C4-2B (cell line): ENCODE results near the gene CALM3.
"Not testable (repeated sequence)": the region's sequence is repeated elsewhere in the genome, so short reads cannot be mapped to it uniquely, and the experiment has no call there.

ENCODE experiments used
- H3K27ac ChIP-seq: fragments of 450-650 bp; 2 replicates; pipeline ENCODE4 v1.5.1; 2017
- CTCF ChIP-seq: fragments of 450-650 bp; conservative IDR thresholded peaks from 2 replicates; pipeline ENCODE4 v1.5.1; 2017; ENCODE audit warnings: mild to moderate bottlenecking
- ZFX ChIP-seq: fragments of 450-650 bp; IDR thresholded peaks from 2 replicates; pipeline ENCODE4 v1.6.1; 2017

Gene CALM3

DNA sequence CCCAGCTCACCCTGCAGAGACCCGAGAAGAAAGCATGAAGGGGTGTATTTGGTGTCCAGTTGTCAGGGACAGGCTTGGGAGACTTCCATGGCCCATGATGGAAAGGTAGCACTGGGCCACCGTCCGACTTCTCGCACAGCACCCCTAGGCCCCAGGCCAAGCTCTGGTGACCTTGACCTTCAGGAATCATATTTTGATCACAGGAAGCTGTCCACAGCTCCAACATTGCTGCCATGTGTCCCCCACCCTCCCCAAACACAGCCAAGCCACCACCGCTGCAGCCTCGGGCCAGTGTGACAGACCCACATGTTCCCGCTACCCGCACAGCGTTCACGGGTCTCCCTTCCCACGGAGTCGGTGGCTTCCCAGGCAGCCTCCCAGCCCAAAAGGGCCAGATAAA, 24.6 kb downstream of the CALM3 start:
- TF ChIP-seq CTCF (no peak), ZFX (no peak)
- H3K27ac ChIP-seq, result no peak overlapping the region

DNA sequence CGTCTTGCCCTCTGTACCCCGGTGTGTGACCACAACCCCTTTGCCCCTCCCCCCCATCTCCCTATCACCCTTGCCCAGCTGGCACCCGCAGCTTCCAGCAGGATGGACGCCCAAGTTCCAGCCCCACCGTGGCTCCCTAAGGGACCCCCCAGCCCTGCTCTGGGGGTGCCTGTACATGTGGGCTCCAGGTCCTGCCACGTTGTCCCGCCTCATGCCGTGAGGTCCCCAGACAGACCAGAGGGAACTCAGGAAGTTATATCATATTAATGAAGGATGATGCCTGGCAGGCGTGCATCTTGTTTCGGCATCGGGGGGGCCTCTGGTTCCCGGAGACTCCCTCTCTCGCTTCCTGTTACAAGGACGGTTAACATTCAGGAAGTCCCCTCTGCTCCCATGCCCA, 25.3 kb downstream of the CALM3 start:
- no peak overlapping the region for H3K27ac ChIP-seq
- no peak for TF ChIP-seq ZFX
- no peak for TF ChIP-seq CTCF

GRCh38 chr19:46628970-46629369, 27.8 kb downstream of the CALM3 start:
- not testable (repeated sequence) for H3K27ac ChIP-seq

DNA sequence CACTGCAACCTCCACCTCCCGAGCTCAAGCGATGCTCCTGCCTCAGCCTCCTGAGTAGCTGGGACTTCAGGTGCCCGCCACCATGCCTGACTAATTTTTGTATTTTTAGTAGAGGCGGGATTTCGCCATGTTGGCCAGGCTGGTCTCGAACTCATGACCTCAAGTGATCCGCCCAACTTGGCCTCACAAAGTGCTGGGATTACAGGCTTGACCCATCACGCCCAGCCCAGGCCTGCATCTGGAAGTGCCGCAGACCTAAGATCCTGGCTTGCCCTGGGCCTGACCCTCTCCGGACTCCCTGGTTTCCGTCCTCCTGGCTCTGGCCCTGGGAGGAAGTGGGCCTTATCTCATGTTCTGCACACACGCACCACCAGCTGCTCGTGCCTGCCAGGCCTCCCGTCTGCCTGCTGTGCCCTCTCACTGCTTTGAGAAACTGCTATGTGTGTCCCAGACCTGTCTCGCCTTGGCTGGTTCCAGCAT, 28.5 kb downstream of the CALM3 start:
- no peak overlapping the region for H3K27ac ChIP-seq
- TF ChIP-seq CTCF, result no peak
- no peak for TF ChIP-seq ZFX

GRCh38 chr19:46630586-46631205, 29.6 kb downstream of the CALM3 start:
- no peak for TF ChIP-seq ZFX
- no peak for TF ChIP-seq CTCF
- H3K27ac ChIP-seq, result no peak overlapping the region

GRCh38 chr19:46631481-46631880, 30.4 kb downstream of the CALM3 start:
- TF ChIP-seq ZFX, result no peak
- no peak for TF ChIP-seq CTCF
- H3K27ac ChIP-seq, result no peak overlapping the region

DNA sequence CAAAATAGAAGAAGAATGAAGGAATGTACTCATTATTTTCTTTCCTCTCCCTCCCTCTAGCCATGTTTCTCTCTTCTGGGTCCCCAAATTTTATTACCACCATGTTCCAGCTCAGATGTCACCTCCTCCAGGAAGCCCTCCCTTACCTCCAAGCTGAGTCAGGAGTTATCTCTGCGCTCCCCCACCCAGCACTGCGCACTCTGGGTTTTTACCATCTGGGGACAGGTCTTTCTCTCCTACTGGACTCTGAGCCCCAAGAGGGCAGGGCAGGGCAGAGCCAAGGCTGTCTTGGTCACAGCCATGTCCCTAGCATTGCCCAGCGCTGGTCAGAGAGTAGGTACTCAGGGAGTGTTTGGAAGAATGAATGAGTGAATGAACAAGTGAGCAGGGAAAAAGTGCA, 32.0 kb downstream of the CALM3 start:
- no peak for TF ChIP-seq CTCF
- no peak for TF ChIP-seq ZFX
- no peak overlapping the region for H3K27ac ChIP-seq

DNA sequence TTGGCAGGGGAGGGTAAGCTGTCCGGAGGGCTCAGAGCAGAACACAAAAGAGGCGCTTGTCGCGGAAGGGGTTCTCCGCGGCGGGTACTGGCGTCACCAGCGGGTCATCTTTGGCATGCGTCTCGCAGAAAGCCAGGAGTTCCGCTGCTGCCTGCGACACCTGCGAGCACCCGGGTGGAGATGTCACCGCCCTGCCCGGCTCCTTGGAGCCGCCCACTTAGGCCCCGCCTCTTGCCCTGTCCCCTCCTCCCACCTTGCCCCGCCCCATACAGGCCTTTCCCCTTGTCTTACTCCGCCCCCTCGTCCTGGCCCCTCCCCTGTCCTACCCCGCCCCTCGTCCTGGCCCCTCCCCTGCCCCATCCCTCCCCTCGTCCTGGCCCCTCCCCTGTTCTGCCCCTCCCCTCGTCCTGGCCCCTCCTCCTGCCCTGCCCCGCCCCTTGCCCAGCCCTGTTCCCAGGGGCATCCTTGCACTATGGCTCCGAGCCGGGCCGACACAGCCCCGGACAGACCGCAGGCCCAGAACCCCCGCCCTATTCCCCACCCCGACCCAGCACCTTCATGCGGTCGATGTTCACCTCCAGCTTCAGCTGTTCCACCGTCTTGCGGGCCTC, 33.0 kb downstream of the CALM3 start:
- TF ChIP-seq CTCF (no peak), ZFX (no peak)
- no peak overlapping the region for H3K27ac ChIP-seq
